Measurements from ENCODE around the gene HMGCR.

- TF ChIP-seq MAX (IDR thresholded peaks at IDR 0.05) (no peak), CTCF (IDR thresholded peaks at IDR 0.05) (no peak), ZFP36 (IDR thresholded peaks at IDR 0.05; ENCODE audit: borderline replicate concordance, partially characterized antibody) (no peak), USF2 (IDR thresholded peaks at IDR 0.05) (no peak), RAD21 (conservative IDR thresholded peaks at IDR 0.05 in 1 of 2, IDR thresholded peaks at IDR 0.05 in 1 of 2) (no peak), PBX3 (IDR thresholded peaks at IDR 0.05) (no peak), ZNF302 (CRISPR knock-in tag; IDR thresholded peaks at IDR 0.05) (no peak), REST (IDR thresholded peaks at IDR 0.05) (no peak), POLR2A (IDR thresholded peaks at IDR 0.05; ENCODE audit: low read length) (no peak), RNF2 (IDR thresholded peaks at IDR 0.05; ENCODE audit: borderline replicate concordance, low read depth) (no peak), HDAC2 (IDR thresholded peaks at IDR 0.05) (no peak), NR3C1 (IDR thresholded peaks at IDR 0.05) (no peak), HES2 (IDR thresholded peaks at IDR 0.05) (no peak)
These were observed 47.2 kb downstream of the HMGCR start for GRCh38 chr5:75384218-75384617.

All from A549 (cell line).